Measurements from ENCODE around the gene PRRT1. TPM values are rescaled to one million over a fixed set of nuclear protein-coding genes. Genes with fewer than 3 reads are reported as not detected.

PRRT1 gene
- total and polyA plus RNA-seq, 4 donors = 0.08 to 0.24 (median 0.19) TPM; not detected in 1

DNA sequence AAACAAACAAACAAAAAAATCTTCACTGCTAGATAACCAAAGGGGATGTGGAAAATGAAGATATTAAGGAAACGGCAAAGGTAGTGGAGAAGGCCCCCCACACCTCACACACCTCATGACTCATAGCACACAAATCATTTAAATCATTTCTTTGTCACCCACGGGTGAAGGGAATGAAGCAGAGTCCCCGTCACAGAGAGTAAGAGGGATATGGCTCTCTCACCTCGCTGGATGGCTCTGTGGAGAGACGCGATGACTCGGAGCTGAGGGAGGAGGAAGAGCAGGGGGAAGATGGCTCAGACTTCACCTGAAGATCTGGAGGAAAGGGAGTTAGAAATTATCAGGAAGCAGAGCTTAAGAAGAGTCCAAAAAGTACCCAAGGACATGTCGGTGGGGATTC is 24.9 kb downstream of the PRRT1 start:
- no peak for DNase-seq (ENCODE audit: low spot score)
- H3K27ac ChIP-seq (ENCODE audit: low read depth in 1 of 2, low read length in 2 of 2) = no peak overlapping the region

DNA sequence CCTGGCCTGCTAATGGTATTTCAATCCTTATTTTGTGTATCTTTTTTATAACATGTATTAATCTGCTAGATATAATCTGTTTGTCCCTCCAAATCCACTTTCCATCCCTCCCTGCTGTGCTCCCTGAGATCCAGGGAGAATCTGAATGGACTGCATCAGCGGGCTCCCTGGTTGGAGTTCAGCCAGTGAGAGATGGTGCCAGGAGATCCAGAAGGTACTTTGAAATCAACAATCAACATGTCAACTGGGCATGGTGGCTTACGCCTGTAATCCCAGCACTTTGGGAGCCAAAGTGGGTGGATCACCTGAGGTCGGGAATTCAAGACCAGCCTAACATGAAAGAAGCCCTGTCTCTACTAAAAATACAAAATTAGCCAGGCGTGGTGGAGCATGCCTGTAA is 28.1 kb downstream of the PRRT1 start:
- Histone ChIP-seq H3K27me3 (ENCODE audit: control insufficient read depth in 4 of 4, insufficient read depth in 4 of 4, low read length in 3 of 4) (no peaks in the 10 kb centered on the region), H3K36me3 (ENCODE audit: control insufficient read depth in 4 of 4, insufficient read depth in 3 of 4, low read depth in 1 of 4, low read length in 3 of 4) (peaks cover 2 to 28% (median 24%) of the 10 kb centered on the region in 4 donors), H3K4me1 (ENCODE audit: control insufficient read depth in 4 of 4, insufficient read depth in 4 of 4, low read length in 3 of 4) (peaks cover 0 to 26% (median 22%) of the 10 kb centered on the region in 4 donors), H3K9me3 (ENCODE audit: control insufficient read depth in 4 of 4, low read length in 3 of 4) (no peaks in the 10 kb centered on the region), H3K4me3 (ENCODE audit: low read depth in 1 of 3, low read length in 3 of 3) (no peak overlapping the region), H3K9ac (ENCODE audit: low read depth in 1 of 2, low read length in 2 of 2) (no peak overlapping the region), H3K27ac (ENCODE audit: low read depth in 1 of 2, low read length in 2 of 2) (no peak overlapping the region)
- TF ChIP-seq, protein P1, sequence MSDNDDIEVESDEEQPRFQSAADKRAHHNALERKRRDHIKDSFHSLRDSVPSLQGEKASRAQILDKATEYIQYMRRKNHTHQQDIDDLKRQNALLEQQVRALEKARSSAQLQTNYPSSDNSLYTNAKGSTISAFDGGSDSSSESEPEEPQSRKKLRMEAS (IDR thresholded peaks at IDR 0.05) = no peak
- TF ChIP-seq FOXA2 (IDR thresholded peaks at IDR 0.05) = no peak
- TF ChIP-seq, protein P2, sequence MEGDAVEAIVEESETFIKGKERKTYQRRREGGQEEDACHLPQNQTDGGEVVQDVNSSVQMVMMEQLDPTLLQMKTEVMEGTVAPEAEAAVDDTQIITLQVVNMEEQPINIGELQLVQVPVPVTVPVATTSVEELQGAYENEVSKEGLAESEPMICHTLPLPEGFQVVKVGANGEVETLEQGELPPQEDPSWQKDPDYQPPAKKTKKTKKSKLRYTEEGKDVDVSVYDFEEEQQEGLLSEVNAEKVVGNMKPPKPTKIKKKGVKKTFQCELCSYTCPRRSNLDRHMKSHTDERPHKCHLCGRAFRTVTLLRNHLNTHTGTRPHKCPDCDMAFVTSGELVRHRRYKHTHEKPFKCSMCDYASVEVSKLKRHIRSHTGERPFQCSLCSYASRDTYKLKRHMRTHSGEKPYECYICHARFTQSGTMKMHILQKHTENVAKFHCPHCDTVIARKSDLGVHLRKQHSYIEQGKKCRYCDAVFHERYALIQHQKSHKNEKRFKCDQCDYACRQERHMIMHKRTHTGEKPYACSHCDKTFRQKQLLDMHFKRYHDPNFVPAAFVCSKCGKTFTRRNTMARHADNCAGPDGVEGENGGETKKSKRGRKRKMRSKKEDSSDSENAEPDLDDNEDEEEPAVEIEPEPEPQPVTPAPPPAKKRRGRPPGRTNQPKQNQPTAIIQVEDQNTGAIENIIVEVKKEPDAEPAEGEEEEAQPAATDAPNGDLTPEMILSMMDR (IDR thresholded peaks at IDR 0.05; ENCODE audit: low read depth, low read length, missing input control) = no peak
- TF ChIP-seq SP1 (IDR thresholded peaks at IDR 0.05) = no peak
- TF ChIP-seq FOXA1 (IDR thresholded peaks at IDR 0.05) = no peak
- TF ChIP-seq YY1 (IDR thresholded peaks at IDR 0.05) = no peak
- TF ChIP-seq GABPA (IDR thresholded peaks at IDR 0.05 in 1 of 2, conservative IDR thresholded peaks at IDR 0.05 in 1 of 2) = no peak
- TF ChIP-seq TAF1 (conservative IDR thresholded peaks at IDR 0.05) = no peak
- TF ChIP-seq, protein P3, sequence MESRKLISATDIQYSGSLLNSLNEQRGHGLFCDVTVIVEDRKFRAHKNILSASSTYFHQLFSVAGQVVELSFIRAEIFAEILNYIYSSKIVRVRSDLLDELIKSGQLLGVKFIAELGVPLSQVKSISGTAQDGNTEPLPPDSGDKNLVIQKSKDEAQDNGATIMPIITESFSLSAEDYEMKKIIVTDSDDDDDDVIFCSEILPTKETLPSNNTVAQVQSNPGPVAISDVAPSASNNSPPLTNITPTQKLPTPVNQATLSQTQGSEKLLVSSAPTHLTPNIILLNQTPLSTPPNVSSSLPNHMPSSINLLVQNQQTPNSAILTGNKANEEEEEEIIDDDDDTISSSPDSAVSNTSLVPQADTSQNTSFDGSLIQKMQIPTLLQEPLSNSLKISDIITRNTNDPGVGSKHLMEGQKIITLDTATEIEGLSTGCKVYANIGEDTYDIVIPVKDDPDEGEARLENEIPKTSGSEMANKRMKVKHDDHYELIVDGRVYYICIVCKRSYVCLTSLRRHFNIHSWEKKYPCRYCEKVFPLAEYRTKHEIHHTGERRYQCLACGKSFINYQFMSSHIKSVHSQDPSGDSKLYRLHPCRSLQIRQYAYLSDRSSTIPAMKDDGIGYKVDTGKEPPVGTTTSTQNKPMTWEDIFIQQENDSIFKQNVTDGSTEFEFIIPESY (IDR thresholded peaks at IDR 0.05) = no peak
- TF ChIP-seq, protein P4, sequence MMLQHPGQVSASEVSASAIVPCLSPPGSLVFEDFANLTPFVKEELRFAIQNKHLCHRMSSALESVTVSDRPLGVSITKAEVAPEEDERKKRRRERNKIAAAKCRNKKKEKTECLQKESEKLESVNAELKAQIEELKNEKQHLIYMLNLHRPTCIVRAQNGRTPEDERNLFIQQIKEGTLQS (IDR thresholded peaks at IDR 0.05) = no peak
- TF ChIP-seq, protein P5, sequence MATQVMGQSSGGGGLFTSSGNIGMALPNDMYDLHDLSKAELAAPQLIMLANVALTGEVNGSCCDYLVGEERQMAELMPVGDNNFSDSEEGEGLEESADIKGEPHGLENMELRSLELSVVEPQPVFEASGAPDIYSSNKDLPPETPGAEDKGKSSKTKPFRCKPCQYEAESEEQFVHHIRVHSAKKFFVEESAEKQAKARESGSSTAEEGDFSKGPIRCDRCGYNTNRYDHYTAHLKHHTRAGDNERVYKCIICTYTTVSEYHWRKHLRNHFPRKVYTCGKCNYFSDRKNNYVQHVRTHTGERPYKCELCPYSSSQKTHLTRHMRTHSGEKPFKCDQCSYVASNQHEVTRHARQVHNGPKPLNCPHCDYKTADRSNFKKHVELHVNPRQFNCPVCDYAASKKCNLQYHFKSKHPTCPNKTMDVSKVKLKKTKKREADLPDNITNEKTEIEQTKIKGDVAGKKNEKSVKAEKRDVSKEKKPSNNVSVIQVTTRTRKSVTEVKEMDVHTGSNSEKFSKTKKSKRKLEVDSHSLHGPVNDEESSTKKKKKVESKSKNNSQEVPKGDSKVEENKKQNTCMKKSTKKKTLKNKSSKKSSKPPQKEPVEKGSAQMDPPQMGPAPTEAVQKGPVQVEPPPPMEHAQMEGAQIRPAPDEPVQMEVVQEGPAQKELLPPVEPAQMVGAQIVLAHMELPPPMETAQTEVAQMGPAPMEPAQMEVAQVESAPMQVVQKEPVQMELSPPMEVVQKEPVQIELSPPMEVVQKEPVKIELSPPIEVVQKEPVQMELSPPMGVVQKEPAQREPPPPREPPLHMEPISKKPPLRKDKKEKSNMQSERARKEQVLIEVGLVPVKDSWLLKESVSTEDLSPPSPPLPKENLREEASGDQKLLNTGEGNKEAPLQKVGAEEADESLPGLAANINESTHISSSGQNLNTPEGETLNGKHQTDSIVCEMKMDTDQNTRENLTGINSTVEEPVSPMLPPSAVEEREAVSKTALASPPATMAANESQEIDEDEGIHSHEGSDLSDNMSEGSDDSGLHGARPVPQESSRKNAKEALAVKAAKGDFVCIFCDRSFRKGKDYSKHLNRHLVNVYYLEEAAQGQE (IDR thresholded peaks at IDR 0.05) = no peak
- no peak for TF ChIP-seq HNF4A (conservative IDR thresholded peaks at IDR 0.05)
- TF ChIP-seq EGR1 (IDR thresholded peaks at IDR 0.05; ENCODE audit: low read depth in 2 of 2) = no peak
- DNase-seq (ENCODE audit: low spot score) = no peak
- WGBS = 67% methylated on average over 4 of the region's 4 CpGs

More for the DNA sequence above, 24.9 kb downstream of the PRRT1 start:
- H3K4me1 ChIP-seq (ENCODE audit: control insufficient read depth in 4 of 4, insufficient read depth in 4 of 4, low read length in 3 of 4) = peaks cover 3 to 28% (median 24%) of the 10 kb centered on the region in 4 donors
- H3K36me3 ChIP-seq (ENCODE audit: control insufficient read depth in 4 of 4, insufficient read depth in 3 of 4, low read depth in 1 of 4, low read length in 3 of 4) = peaks cover 2 to 16% (median 15%) of the 10 kb centered on the region in 4 donors
- peak overlapping the region in 2 of 3 donors; percentile 90 to 98 for H3K4me3 ChIP-seq (ENCODE audit: low read depth in 1 of 3, low read length in 3 of 3)
- no peaks in the 10 kb centered on the region for H3K27me3 ChIP-seq (ENCODE audit: control insufficient read depth in 4 of 4, insufficient read depth in 4 of 4, low read length in 3 of 4)
- WGBS = 74% methylated on average over 8 of the region's 8 CpGs
- no peaks in the 10 kb centered on the region for H3K9me3 ChIP-seq (ENCODE audit: control insufficient read depth in 4 of 4, low read length in 3 of 4)
- no peak for TF ChIP-seq SP1 (IDR thresholded peaks at IDR 0.05)
- no peak for TF ChIP-seq HNF4G (IDR thresholded peaks at IDR 0.05)
- TF ChIP-seq YY1 (IDR thresholded peaks at IDR 0.05) = no peak
- TF ChIP-seq, protein P2 (IDR thresholded peaks at IDR 0.05; ENCODE audit: low read depth, low read length, missing input control) = no peak
- peak overlapping the region in 1 of 2 donors; percentile 58 for H3K9ac ChIP-seq (ENCODE audit: low read depth in 1 of 2, low read length in 2 of 2)

All from liver (tissue), 9 donors.